Coronary artery (tissue), 2 donors: ENCODE data around the gene DCTN2.
A peak's percentile ranks its signal among the peaks of the same experiment; 100 is the strongest.
"Not testable (repeated sequence)": the region's sequence is repeated elsewhere in the genome, so short reads cannot be mapped to it uniquely, and the experiment has no call there.

Experiments used
- DNase-seq: peaks from one replicate; pipeline ENCODE4 v3.0.0-alpha.2; 2017; ENCODE audit warnings: low spot score
- H3K27ac ChIP-seq, 2 donors: fragments of 200-600 bp; sonication (generic); one replicate each; pipeline ENCODE4 v1.5.1; 2016 to 2019
- H3K4me3 ChIP-seq: fragments of 200-600 bp; sonication (generic); 2 replicates; pipeline ENCODE4 v1.5.1; 2016; ENCODE audit warnings: mild to moderate bottlenecking, moderate library complexity
- CTCF ChIP-seq: fragments of 200-600 bp; sonication (generic); IDR thresholded peaks from one replicate; pipeline ENCODE4 v1.5.1; 2019; ENCODE audit warnings: antibody characterized with exemption

Gene DCTN2

GRCh38 chr12:57497223-57498131, 49.5 kb downstream of the DCTN2 start:
- TF ChIP-seq CTCF = no peak
- Histone ChIP-seq H3K27ac (no peak overlapping the region), H3K4me3 (no peak overlapping the region)
- no peak for DNase-seq

GRCh38 chr12:57496822-57497221, 50.2 kb downstream of the DCTN2 start:
- DNase-seq = no peak
- TF ChIP-seq CTCF = no peak
- no peak overlapping the region for H3K27ac ChIP-seq
- no peak overlapping the region for H3K4me3 ChIP-seq

- not testable (repeated sequence) for H3K27ac ChIP-seq, H3K4me3 ChIP-seq, DNase-seq
Measured at GRCh38 chr12:57495051-57495701, 51.8 kb downstream of the DCTN2 start.

GRCh38 chr12:57491393-57492280, 55.4 kb downstream of the DCTN2 start:
- H3K4me3 ChIP-seq = no peak overlapping the region
- H3K27ac ChIP-seq = no peak overlapping the region
- no peak for TF ChIP-seq CTCF
- DNase-seq = no peak

- Histone ChIP-seq H3K4me3 (no peak overlapping the region), H3K27ac (no peak overlapping the region)
- DNase-seq = no peak
- no peak for TF ChIP-seq CTCF
Measured at GRCh38 chr12:57490126-57490525, 56.9 kb downstream of the DCTN2 start.

GRCh38 chr12:57489157-57489641, 57.8 kb downstream of the DCTN2 start:
- TF ChIP-seq CTCF = no peak
- Histone ChIP-seq H3K27ac (no peak overlapping the region), H3K4me3 (peak overlapping the region; percentile 100)
- DNase-seq = no peak
